Activated T-helper 2 cell treated with anti-CD3 and anti-CD28 coated beads, Interferon-gamma antibody, Interleukin-2, Interleukin-4, amounts not matched to agents 10 μg/mL and 5 μg/mL and 100 μg/mL, durations not matched to agents 14 hours and 24 hours and 36 hours (primary cell): ENCODE data around the gene HSD11B1L. TPM values are rescaled to one million over a fixed set of nuclear protein-coding genes. Genes with fewer than 3 reads are reported as not detected.
"Not testable (repeated sequence)": the region's sequence is repeated elsewhere in the genome, so short reads cannot be mapped to it uniquely, and the experiment has no call there.

Experiments
- DNase-seq: peaks from one replicate; pipeline ENCODE4 v3.0.0; 2021; ENCODE audit warnings: low spot score
- H3K27ac Mint-ChIP-seq: one replicate; pipeline ENCODE4 v1.8.0; 2021; ENCODE audit warnings: mixed read lengths
- H3K27me3 Mint-ChIP-seq: one replicate; pipeline ENCODE4 v1.8.0; 2021; ENCODE audit warnings: low read depth, mixed read lengths
- H3K36me3 Mint-ChIP-seq: one replicate; pipeline ENCODE4 v1.8.0; 2021; ENCODE audit warnings: low read depth, mixed read lengths
- H3K4me1 Mint-ChIP-seq: one replicate; pipeline ENCODE4 v1.8.0; 2021; ENCODE audit warnings: low read depth, mixed read lengths
- H3K4me3 Mint-ChIP-seq: one replicate; pipeline ENCODE4 v1.8.0; 2021; ENCODE audit warnings: low read depth, mild to moderate bottlenecking, moderate library complexity, mixed read lengths
- H3K9me3 Mint-ChIP-seq: one replicate; pipeline ENCODE4 v1.8.0; 2021; ENCODE audit warnings: mixed read lengths
- intact Hi-C: fragments of 100-400 bp; cut with micrococcal nuclease; formaldehyde crosslinking; loops from one replicate; pipeline ENCODE4 v1.15.1; 2023
- total RNA-seq: library from RNA; stranded (reverse); gene quantifications from 2 replicates; pipeline ENCODE4 v1.2.3, GENCODE V29; 2022

The HSD11B1L gene
- total RNA-seq, 1 donor from 2014 or later, result 2.5 TPM

GRCh38 chr19:5684694-5685430, 4.0 kb downstream of the HSD11B1L start:
- intact Hi-C loops, result no loop called here
- Mint-ChIP-seq H3K9me3 (no peaks in the 10 kb centered on the region), H3K27me3 (no peaks in the 10 kb centered on the region), H3K4me3 (no peak overlapping the region), H3K4me1 (peaks cover 18% of the 10 kb centered on the region), H3K36me3 (no peaks in the 10 kb centered on the region), H3K27ac (no peak overlapping the region)
- DNase-seq, result no peak

GRCh38 chr19:5686326-5686646, 5.5 kb downstream of the HSD11B1L start:
- DNase-seq, result no peak
- Mint-ChIP-seq H3K27me3 (no peaks in the 10 kb centered on the region), H3K4me3 (peak overlapping the region; percentile 78), H3K9me3 (no peaks in the 10 kb centered on the region), H3K4me1 (peaks cover 18% of the 10 kb centered on the region), H3K36me3 (peaks cover 12% of the 10 kb centered on the region), H3K27ac (peak overlapping the region; percentile 85)
- intact Hi-C loops, result no loop called here

GRCh38 chr19:5686647-5687359, 6.0 kb downstream of the HSD11B1L start:
- H3K4me1 Mint-ChIP-seq, result peaks cover 14% of the 10 kb centered on the region
- peak overlapping the region; percentile 85 for H3K27ac Mint-ChIP-seq
- peak; percentile 95 for DNase-seq
- no peaks in the 10 kb centered on the region for H3K27me3 Mint-ChIP-seq
- H3K4me3 Mint-ChIP-seq, result peak overlapping the region; percentile 78
- intact Hi-C loops, result no loop called here
- H3K36me3 Mint-ChIP-seq, result peaks cover 17% of the 10 kb centered on the region
- no peaks in the 10 kb centered on the region for H3K9me3 Mint-ChIP-seq

GRCh38 chr19:5687360-5688198, 6.8 kb downstream of the HSD11B1L start:
- H3K4me1 Mint-ChIP-seq, result peaks cover 15% of the 10 kb centered on the region
- H3K27ac Mint-ChIP-seq, result no peak overlapping the region
- no peaks in the 10 kb centered on the region for H3K27me3 Mint-ChIP-seq
- H3K36me3 Mint-ChIP-seq, result peaks cover 25% of the 10 kb centered on the region
- H3K4me3 Mint-ChIP-seq, result peak overlapping the region; percentile 78
- H3K9me3 Mint-ChIP-seq, result no peaks in the 10 kb centered on the region
- intact Hi-C loops, result no loop called here
- DNase-seq, result no peak

GRCh38 chr19:5688262-5688881, 7.5 kb downstream of the HSD11B1L start:
- H3K27me3 Mint-ChIP-seq, H3K9me3 Mint-ChIP-seq, intact Hi-C loops, H3K27ac Mint-ChIP-seq, DNase-seq: not testable (repeated sequence)
- Mint-ChIP-seq H3K4me1 (peaks cover 15% of the 10 kb centered on the region), H3K36me3 (peaks cover 33% of the 10 kb centered on the region), H3K4me3 (peak overlapping the region; percentile 60)

GRCh38 chr19:5690125-5690954, 9.5 kb downstream of the HSD11B1L start, which contains the start of gene RPL36:
RPL36 (plus strand) TSS chr19:5690295; CDS start chr19:5690508, 213 bp downstream.
- no peaks in the 10 kb centered on the region for H3K27me3 Mint-ChIP-seq
- peak within 1 kb of the TSS; percentile 94 for H3K4me3 Mint-ChIP-seq
- no peaks in the 10 kb centered on the region for H3K9me3 Mint-ChIP-seq

GRCh38 chr19:5690955-5691821, 10.4 kb downstream of the HSD11B1L start:
- Mint-ChIP-seq H3K27ac (peak overlapping the region; percentile 95), H3K36me3 (peaks cover 54% of the 10 kb centered on the region), H3K4me1 (peaks cover 15% of the 10 kb centered on the region), H3K9me3 (no peaks in the 10 kb centered on the region), H3K4me3 (peak overlapping the region; percentile 94), H3K27me3 (no peaks in the 10 kb centered on the region)
- intact Hi-C loops, result loop anchor here (1.0 to 2.0 kb wide), 3 partner anchors 11 to 68 kb away; partner anchors contain the start of genes CATSPERD, LONP1, MICOS13 and SAFB
- peak; percentile 31 for DNase-seq

More at GRCh38 chr19:5690125-5690954, 9.5 kb downstream of the HSD11B1L start, which contains the start of gene RPL36:
- peak; percentile 99 for DNase-seq
- Mint-ChIP-seq H3K36me3 (peaks cover 53% of the 10 kb centered on the region), H3K4me1 (peaks cover 15% of the 10 kb centered on the region), H3K27ac (peak within 1 kb of the TSS; percentile 95)
- intact Hi-C loops, result loop anchor here (1.0 to 2.0 kb wide), 3 partner anchors 10 to 68 kb away; partner anchors contain the start of genes CATSPERD, LONP1, MICOS13 and SAFB

- Mint-ChIP-seq H3K4me1 (peaks cover 11% of the 10 kb centered on the region), H3K27me3 (no peaks in the 10 kb centered on the region), H3K4me3 (peak overlapping the region; percentile 94), H3K9me3 (no peaks in the 10 kb centered on the region), H3K27ac (peak overlapping the region; percentile 52), H3K36me3 (peaks cover 61% of the 10 kb centered on the region)
- DNase-seq, result no peak
- intact Hi-C loops, result loop anchor here (2.0 kb wide), 1 partner anchor 69 kb away; the partner anchor contains the start of genes SAFB and SAFB2
Observed at GRCh38 chr19:5691822-5692722, 11.2 kb downstream of the HSD11B1L start.

- H3K4me1 Mint-ChIP-seq, result peaks cover 11% of the 10 kb centered on the region
- peaks cover 66% of the 10 kb centered on the region for H3K36me3 Mint-ChIP-seq
- H3K9me3 Mint-ChIP-seq, result no peaks in the 10 kb centered on the region
- intact Hi-C loops, result no loop called here
- H3K4me3 Mint-ChIP-seq, result peak overlapping the region; percentile 94
- no peak for DNase-seq
- H3K27me3 Mint-ChIP-seq, result no peaks in the 10 kb centered on the region
- H3K27ac Mint-ChIP-seq, result peak overlapping the region; percentile 50
Observed at GRCh38 chr19:5692723-5693194, 11.9 kb downstream of the HSD11B1L start.
